ENCODE data around the gene ZNF521. TPM values are rescaled to one million over a fixed set of nuclear protein-coding genes. Genes with fewer than 3 reads are reported as not detected.

Gene ZNF521
- total and polyA plus RNA-seq, 2 experiments from 2014 or later: 3.1 to 9.2 TPM

DNA sequence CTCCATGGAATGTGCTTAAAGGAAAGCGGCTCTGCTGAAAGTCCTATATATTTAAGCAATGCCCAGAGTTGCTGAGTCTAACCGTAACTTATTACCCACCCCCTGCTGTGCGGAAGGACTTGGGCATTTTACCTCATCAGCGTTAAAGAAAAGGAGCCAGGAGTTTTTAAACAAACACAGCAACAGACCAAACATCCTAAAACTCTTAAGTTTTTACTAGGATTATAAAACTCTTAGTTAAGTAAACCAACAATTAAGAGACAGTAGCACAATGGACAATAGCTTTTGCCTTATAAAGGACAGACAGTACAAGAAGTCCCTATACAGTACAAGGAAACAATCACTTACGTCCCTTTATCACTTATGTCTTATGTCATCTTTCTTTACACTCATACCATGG is 90.2 kb downstream of the ZNF521 start (continued):
- TF ChIP-seq, protein P1, sequence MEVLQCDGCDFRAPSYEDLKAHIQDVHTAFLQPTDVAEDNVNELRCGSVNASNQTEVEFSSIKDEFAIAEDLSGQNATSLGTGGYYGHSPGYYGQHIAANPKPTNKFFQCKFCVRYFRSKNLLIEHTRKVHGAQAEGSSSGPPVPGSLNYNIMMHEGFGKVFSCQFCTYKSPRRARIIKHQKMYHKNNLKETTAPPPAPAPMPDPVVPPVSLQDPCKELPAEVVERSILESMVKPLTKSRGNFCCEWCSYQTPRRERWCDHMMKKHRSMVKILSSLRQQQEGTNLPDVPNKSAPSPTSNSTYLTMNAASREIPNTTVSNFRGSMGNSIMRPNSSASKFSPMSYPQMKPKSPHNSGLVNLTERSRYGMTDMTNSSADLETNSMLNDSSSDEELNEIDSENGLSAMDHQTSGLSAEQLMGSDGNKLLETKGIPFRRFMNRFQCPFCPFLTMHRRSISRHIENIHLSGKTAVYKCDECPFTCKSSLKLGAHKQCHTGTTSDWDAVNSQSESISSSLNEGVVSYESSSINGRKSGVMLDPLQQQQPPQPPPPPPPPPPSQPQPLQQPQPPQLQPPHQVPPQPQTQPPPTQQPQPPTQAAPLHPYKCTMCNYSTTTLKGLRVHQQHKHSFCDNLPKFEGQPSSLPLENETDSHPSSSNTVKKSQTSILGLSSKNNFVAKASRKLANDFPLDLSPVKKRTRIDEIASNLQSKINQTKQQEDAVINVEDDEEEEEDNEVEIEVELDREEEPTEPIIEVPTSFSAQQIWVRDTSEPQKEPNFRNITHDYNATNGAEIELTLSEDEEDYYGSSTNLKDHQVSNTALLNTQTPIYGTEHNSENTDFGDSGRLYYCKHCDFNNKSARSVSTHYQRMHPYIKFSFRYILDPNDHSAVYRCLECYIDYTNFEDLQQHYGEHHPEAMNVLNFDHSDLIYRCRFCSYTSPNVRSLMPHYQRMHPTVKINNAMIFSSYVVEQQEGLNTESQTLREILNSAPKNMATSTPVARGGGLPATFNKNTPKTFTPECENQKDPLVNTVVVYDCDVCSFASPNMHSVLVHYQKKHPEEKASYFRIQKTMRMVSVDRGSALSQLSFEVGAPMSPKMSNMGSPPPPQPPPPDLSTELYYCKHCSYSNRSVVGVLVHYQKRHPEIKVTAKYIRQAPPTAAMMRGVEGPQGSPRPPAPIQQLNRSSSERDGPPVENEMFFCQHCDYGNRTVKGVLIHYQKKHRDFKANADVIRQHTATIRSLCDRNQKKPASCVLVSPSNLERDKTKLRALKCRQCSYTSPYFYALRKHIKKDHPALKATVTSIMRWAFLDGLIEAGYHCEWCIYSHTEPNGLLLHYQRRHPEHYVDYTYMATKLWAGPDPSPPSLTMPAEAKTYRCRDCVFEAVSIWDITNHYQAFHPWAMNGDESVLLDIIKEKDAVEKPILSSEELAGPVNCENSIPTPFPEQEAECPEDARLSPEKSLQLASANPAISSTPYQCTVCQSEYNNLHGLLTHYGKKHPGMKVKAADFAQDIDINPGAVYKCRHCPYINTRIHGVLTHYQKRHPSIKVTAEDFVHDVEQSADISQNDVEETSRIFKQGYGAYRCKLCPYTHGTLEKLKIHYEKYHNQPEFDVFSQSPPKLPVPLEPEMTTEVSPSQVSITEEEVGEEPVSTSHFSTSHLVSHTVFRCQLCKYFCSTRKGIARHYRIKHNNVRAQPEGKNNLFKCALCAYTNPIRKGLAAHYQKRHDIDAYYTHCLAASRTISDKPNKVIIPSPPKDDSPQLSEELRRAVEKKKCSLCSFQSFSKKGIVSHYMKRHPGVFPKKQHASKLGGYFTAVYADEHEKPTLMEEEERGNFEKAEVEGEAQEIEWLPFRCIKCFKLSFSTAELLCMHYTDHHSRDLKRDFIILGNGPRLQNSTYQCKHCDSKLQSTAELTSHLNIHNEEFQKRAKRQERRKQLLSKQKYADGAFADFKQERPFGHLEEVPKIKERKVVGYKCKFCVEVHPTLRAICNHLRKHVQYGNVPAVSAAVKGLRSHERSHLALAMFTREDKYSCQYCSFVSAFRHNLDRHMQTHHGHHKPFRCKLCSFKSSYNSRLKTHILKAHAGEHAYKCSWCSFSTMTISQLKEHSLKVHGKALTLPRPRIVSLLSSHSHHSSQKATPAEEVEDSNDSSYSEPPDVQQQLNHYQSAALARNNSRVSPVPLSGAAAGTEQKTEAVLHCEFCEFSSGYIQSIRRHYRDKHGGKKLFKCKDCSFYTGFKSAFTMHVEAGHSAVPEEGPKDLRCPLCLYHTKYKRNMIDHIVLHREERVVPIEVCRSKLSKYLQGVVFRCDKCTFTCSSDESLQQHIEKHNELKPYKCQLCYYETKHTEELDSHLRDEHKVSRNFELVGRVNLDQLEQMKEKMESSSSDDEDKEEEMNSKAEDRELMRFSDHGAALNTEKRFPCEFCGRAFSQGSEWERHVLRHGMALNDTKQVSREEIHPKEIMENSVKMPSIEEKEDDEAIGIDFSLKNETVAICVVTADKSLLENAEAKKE (CRISPR knock-in tag; IDR thresholded peaks at IDR 0.05): no peak
- no peak for TF ChIP-seq EZH2phosphoT487 (IDR thresholded peaks at IDR 0.05; ENCODE audit: unreplicated experiment)
- TF ChIP-seq, protein P2, sequence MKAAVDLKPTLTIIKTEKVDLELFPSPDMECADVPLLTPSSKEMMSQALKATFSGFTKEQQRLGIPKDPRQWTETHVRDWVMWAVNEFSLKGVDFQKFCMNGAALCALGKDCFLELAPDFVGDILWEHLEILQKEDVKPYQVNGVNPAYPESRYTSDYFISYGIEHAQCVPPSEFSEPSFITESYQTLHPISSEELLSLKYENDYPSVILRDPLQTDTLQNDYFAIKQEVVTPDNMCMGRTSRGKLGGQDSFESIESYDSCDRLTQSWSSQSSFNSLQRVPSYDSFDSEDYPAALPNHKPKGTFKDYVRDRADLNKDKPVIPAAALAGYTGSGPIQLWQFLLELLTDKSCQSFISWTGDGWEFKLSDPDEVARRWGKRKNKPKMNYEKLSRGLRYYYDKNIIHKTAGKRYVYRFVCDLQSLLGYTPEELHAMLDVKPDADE (IDR thresholded peaks at IDR 0.05): no peak

DNA sequence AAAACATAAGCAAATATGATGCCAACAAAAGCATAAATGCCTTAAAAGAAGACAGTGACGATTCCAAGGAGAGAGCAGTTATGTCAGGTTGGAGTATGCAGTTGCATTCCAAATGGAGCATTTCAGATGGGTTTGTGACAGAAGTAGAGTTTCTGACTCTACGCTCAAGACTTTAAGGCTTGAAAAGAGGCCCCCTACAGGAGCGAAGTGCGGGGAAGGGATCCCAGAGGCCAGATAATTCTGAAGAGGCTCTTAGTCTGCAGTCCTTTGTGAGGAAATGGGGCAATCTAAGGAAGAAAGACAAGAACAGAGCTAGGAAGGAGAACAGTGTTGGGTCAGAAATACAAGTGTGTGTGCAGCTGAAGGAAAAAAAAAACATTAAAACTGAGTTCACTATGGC is 95.5 kb downstream of the ZNF521 start:
- ATAC-seq (peak; percentile 79), DNase-seq (ENCODE audit: low spot score) (peak; percentile 61)
- no peak overlapping the region for H3K4me3 ChIP-seq
- no peaks in the 10 kb centered on the region for H3K27me3 ChIP-seq (ENCODE audit: insufficient read depth)
- no peaks in the 10 kb centered on the region for H3K79me2 ChIP-seq (replicated peaks; ENCODE audit: insufficient read depth)
- Mint-ChIP-seq H3K4me3 (no peak overlapping the region), H3K9me3 (no peaks in the 10 kb centered on the region), H3K27me3 (ENCODE audit: insufficient read depth, low read depth, poor library complexity) (no peaks in the 10 kb centered on the region), H3K36me3 (ENCODE audit: low read depth) (no peaks in the 10 kb centered on the region), H3K27ac (0 out of 2 replicates have a peak overlapping the region, but pooled peaks have one; percentile 0), H3K4me1 (peaks cover 11% of the 10 kb centered on the region)
- H3F3A ChIP-seq (replicated peaks; ENCODE audit: low read depth): no peaks in the 10 kb centered on the region
- H3K27ac ChIP-seq (ENCODE audit: low read depth): no peak overlapping the region
- H3K4me1 ChIP-seq (ENCODE audit: insufficient read depth): no peaks in the 10 kb centered on the region
- no peak overlapping the region for H3K4me2 ChIP-seq
- no peak overlapping the region for H2AFZ ChIP-seq
- H3K36me3 ChIP-seq (ENCODE audit: insufficient read depth): no peaks in the 10 kb centered on the region
- H4K20me1 ChIP-seq (replicated peaks; ENCODE audit: insufficient read depth): no peaks in the 10 kb centered on the region
- TF ChIP-seq ZNF114 (CRISPR knock-in tag; IDR thresholded peaks at IDR 0.05) (no peak), EZH2 (IDR thresholded peaks at IDR 0.05; ENCODE audit: low read depth, unreplicated experiment) (no peak), STAT1 (IDR thresholded peaks at IDR 0.05; ENCODE audit: unreplicated experiment) (no peak), ZNF331 (CRISPR knock-in tag; IDR thresholded peaks at IDR 0.05; ENCODE audit: low read depth) (no peak)
- TF ChIP-seq, protein P3, sequence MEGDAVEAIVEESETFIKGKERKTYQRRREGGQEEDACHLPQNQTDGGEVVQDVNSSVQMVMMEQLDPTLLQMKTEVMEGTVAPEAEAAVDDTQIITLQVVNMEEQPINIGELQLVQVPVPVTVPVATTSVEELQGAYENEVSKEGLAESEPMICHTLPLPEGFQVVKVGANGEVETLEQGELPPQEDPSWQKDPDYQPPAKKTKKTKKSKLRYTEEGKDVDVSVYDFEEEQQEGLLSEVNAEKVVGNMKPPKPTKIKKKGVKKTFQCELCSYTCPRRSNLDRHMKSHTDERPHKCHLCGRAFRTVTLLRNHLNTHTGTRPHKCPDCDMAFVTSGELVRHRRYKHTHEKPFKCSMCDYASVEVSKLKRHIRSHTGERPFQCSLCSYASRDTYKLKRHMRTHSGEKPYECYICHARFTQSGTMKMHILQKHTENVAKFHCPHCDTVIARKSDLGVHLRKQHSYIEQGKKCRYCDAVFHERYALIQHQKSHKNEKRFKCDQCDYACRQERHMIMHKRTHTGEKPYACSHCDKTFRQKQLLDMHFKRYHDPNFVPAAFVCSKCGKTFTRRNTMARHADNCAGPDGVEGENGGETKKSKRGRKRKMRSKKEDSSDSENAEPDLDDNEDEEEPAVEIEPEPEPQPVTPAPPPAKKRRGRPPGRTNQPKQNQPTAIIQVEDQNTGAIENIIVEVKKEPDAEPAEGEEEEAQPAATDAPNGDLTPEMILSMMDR (conservative IDR thresholded peaks at IDR 0.05; ENCODE audit: low read depth in 2 of 2): peak in 1 of 2 experiments; percentile 31; a peak in 2 of 4 replicates
- H3K9me2 ChIP-seq (ENCODE audit: insufficient read depth): no peaks in the 10 kb centered on the region

Data from GM23338 (cell line).